Activated naive CD8-positive, alpha-beta T cell (primary cell): ENCODE data around the gene KRTAP12-3.
"Not testable (repeated sequence)": the region's sequence is repeated elsewhere in the genome, so short reads cannot be mapped to it uniquely, and the experiment has no call there.

Experiments used
- H3K27ac Mint-ChIP-seq: one replicate; pipeline ENCODE4 v1.8.0; 2021; ENCODE audit warnings: mixed read lengths
- H3K27me3 Mint-ChIP-seq: one replicate; pipeline ENCODE4 v1.8.0; 2021; ENCODE audit warnings: mixed read lengths
- H3K36me3 Mint-ChIP-seq: one replicate; pipeline ENCODE4 v1.8.0; 2021; ENCODE audit warnings: mixed read lengths
- H3K4me1 Mint-ChIP-seq: one replicate; pipeline ENCODE4 v1.8.0; 2021; ENCODE audit warnings: low read depth, mixed read lengths
- H3K4me3 Mint-ChIP-seq: one replicate; pipeline ENCODE4 v1.8.0; 2021; ENCODE audit warnings: mild to moderate bottlenecking, mixed read lengths
- H3K9me3 Mint-ChIP-seq: one replicate; pipeline ENCODE4 v1.8.0; 2021; ENCODE audit warnings: low read depth, mixed read lengths

KRTAP12-3 gene, protein sequence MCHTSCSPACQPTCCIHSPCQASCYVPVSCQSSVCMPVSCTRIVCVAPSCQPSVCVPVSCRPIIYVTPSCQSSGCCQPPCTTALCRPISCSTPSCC

DNA sequence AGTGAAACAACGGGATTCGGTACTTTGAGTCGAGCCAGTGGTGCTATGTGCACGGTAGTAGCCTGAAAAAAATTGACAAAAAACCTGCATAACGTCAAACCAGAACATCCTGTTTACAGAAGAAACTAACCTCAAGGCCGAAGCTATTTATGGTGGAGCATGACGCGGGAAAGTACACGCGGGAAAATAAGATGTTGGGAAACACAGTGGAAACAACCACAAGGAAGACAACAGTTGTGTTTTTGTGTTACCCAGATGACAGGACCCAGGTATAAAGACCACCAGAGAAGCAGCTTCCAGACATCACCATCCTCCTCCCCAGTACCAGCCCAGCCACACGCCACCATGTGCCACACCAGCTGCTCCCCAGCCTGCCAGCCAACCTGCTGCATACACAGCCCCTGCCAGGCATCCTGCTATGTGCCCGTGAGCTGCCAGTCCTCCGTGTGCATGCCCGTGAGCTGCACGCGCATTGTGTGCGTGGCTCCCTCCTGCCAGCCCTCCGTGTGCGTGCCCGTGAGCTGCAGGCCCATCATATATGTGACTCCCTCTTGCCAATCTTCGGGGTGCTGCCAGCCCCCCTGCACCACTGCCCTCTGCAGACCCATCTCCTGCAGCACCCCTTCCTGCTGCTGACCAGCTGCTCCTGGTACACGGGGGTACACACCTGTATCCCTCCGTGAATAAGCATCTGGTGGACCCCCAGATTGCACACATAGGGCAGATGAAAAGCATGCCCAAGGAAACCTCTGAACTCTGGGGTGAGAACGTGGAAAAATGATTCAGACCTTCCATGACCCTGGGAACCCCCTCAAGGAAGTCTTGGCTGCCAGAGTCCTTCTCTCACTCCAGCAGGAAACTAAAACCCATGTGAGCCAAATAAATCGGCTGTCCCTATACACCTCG lies at the start of gene KRTAP12-3:
Gene KRTAP12-3, plus strand, starts transcription at position 298 of the 906 bp plus-strand sequence. Its CDS starts 48 bp downstream, at position 346.
- Mint-ChIP-seq H3K9me3 (peaks cover 6% of the 10 kb centered on the region), H3K27ac (peak within 1 kb of the TSS; percentile 88), H3K4me3 (peak within 1 kb of the TSS; percentile 68), H3K4me1 (peaks cover 73% of the 10 kb centered on the region), H3K27me3 (no peaks in the 10 kb centered on the region), H3K36me3 (peaks cover 9% of the 10 kb centered on the region)

DNA sequence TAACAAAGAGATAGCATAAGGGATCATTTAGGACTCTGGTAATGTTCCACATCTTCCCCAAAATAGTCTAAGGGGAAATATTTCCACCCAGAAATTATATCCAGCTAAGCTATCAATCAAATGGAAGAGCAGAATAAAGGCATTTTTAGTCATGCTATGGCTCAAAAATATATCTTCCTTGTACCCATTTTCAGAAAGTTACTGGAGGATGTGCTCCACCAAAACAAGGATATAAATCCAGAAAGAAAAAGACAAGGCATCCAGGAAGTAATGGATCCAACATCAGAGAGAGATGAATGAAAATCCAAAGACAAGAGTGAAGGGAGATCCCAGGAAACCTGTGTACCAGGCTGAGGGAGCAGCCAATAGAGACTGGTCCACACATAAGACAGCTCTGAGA lies 48.5 kb upstream of the KRTAP12-3 start:
- H3K27ac Mint-ChIP-seq, result no peak overlapping the region
- no peak overlapping the region for H3K4me3 Mint-ChIP-seq
- peaks cover 13% of the 10 kb centered on the region for H3K9me3 Mint-ChIP-seq
- H3K27me3 Mint-ChIP-seq, result no peaks in the 10 kb centered on the region
- H3K4me1 Mint-ChIP-seq, result peaks cover 3% of the 10 kb centered on the region
- peaks cover 14% of the 10 kb centered on the region for H3K36me3 Mint-ChIP-seq

DNA sequence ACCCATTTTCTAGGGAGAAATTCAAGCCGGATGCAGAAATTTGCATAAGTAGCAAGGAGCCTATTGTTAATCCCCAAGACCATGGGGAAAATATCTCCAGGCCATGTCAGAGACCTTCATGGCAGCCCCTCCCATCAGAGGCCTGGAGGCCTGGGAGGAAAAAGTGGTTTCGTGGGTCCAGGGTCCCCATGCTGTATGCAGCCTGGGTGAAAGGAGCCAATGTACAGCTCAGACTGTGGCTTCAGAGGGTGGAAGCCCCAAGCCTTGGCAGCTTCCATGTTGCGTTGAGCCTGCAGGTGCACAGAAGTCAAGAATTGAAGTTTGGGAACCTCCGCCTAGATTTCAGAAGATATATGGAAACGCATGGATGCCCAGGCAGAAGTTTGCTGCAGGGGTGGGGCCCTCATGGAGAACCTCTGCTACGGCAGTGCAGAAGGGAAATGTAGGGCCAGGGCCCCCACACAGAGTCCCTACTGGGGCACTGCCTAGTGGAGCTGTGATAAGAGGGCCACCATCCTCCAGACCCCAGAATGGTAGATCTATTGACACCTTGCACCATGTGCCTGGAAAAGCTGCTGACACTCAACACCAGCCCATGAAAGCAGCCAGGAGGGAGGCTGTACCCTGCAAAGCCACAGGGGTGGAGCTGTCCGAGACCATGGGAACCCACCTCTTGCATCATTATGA lies 47.4 kb upstream of the KRTAP12-3 start:
- peaks cover 14% of the 10 kb centered on the region for H3K36me3 Mint-ChIP-seq
- not testable (repeated sequence) for H3K27ac Mint-ChIP-seq, H3K27me3 Mint-ChIP-seq

DNA sequence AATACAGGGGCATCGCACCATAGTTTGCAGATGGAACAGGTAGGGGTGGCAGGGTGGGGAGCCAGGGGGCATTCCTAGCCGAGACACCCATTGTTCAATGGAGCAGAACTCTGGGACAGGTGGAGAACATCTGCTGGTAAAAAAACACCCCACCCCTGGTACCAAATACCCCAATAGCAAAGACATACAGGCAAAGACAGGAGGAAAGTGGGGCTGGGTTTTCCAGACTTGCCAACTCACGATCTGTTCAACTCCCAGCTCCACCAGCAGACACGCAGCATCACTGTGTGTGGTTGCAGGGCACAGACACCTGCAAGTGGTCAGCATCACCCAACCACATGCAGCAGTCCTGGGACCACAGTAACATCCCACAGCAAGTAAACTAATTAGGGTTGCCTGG lies 46.2 kb upstream of the KRTAP12-3 start:
- Mint-ChIP-seq H3K27ac (no peak overlapping the region), H3K9me3 (peaks cover 13% of the 10 kb centered on the region), H3K4me1 (peaks cover 16% of the 10 kb centered on the region), H3K27me3 (no peaks in the 10 kb centered on the region), H3K4me3 (no peak overlapping the region), H3K36me3 (peaks cover 14% of the 10 kb centered on the region)

More for the DNA sequence above, 47.4 kb upstream of the KRTAP12-3 start:
- peaks cover 13% of the 10 kb centered on the region for H3K9me3 Mint-ChIP-seq
- not testable (repeated sequence) for H3K4me3 Mint-ChIP-seq, H3K4me1 Mint-ChIP-seq

DNA sequence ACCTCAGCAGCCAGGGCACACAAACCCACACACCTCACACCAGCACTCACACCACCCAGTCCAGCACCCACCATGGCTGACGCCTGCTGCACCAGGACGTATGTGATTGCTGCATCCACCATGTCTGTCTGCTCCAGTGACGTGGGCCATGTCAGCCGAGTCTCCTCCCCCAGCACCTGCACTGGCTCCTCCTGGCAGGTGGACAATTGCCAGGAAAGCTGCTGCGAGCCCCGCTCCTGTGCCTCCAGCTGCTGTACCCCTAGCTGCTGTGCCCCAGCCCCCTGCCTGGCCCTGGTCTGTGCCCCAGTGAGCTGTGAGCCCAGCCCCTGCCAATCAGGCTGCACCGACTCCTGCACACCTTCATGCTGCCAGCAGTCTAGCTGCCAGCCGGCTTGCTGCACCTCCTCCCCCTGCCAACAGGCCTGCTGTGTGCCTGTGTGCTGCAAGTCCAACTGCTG lies 45.7 kb upstream of the KRTAP12-3 start, which contains the start of gene KRTAP10-8:
Gene KRTAP10-8, plus strand, starts transcription at position 51 of the 458 bp plus-strand sequence. Its CDS starts 22 bp downstream, at position 73.
- no peak within 1 kb of the TSS for H3K4me3 Mint-ChIP-seq
- H3K4me1 Mint-ChIP-seq, result peaks cover 21% of the 10 kb centered on the region
- peaks cover 14% of the 10 kb centered on the region for H3K36me3 Mint-ChIP-seq

DNA sequence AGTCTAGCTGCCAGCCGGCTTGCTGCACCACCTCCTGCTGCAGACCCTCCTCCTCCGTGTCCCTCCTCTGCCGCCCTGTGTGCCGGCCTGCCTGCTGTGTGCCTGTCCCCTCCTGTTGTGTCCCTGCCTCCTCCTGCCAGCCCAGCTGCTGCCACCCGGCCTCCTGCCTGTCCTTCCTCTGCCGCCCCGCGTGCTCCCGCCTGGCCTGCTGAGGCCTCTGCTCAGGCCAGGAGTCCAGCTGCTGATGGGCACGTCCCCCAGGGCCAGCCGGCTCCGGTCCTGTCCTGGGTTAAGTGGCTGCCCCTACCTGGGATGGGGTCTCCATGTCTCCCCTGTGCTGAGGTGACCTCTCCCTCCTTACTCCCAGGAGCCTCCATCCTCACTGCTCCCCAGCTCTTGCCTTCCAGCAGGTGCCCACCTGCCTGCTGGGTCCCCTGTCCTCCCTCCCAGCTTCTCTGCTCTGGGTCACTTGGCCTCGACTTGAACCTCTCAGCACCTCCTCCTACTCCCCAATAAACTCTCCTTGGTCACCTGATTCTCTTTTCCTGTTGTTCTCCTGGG lies 45.0 kb upstream of the KRTAP12-3 start:
- peaks cover 13% of the 10 kb centered on the region for H3K9me3 Mint-ChIP-seq
- H3K4me3 Mint-ChIP-seq, result no peak overlapping the region
- H3K36me3 Mint-ChIP-seq, result peaks cover 14% of the 10 kb centered on the region
- peaks cover 27% of the 10 kb centered on the region for H3K4me1 Mint-ChIP-seq
- H3K27ac Mint-ChIP-seq, result no peak overlapping the region
- H3K27me3 Mint-ChIP-seq, result no peaks in the 10 kb centered on the region

More for the DNA sequence above, 45.7 kb upstream of the KRTAP12-3 start, which contains the start of gene KRTAP10-8:
- Mint-ChIP-seq H3K27ac (no peak within 1 kb of the TSS), H3K9me3 (peaks cover 13% of the 10 kb centered on the region), H3K27me3 (no peaks in the 10 kb centered on the region)

DNA sequence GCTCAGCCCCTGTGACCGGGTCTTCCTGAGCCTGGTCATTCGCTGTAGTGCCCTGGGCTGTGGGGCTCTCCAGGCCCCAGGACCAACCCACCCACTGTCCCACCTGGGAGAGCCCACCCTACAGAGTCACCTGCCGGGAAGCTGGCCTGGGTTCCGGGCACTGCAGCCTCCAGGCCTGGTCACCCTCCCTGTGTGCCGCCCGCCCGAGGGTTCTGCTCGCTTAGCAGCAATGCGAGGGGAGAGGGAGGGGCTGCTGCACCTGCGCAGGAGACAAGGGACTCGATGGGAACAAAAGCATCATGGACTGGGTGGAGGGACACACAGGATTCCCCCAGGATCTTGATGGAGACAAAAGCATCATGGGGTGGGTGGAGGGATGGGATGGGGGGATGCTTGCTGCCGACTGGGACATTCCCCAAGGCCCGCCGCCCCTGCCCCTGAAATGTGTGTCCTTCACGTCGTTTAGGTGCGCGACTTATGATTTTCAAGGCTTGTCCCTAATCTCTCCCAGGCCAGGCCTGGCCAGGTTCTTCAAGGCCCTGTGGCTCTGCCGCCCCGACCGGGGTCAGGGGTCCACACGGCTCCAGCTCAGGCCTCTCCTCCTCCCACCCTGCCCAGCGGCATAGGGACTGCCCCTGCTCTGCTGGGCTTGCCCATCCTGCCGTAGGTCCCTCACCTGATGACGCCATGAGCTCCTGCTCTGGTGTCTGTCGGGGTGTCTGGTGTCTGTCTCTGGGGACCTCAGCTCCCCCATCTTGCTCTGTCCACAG lies 44.2 kb upstream of the KRTAP12-3 start:
- peaks cover 13% of the 10 kb centered on the region for H3K9me3 Mint-ChIP-seq
- H3K4me3 Mint-ChIP-seq, result no peak overlapping the region
- H3K27me3 Mint-ChIP-seq, result no peaks in the 10 kb centered on the region
- no peak overlapping the region for H3K27ac Mint-ChIP-seq
- peaks cover 36% of the 10 kb centered on the region for H3K4me1 Mint-ChIP-seq
- H3K36me3 Mint-ChIP-seq, result peaks cover 14% of the 10 kb centered on the region

DNA sequence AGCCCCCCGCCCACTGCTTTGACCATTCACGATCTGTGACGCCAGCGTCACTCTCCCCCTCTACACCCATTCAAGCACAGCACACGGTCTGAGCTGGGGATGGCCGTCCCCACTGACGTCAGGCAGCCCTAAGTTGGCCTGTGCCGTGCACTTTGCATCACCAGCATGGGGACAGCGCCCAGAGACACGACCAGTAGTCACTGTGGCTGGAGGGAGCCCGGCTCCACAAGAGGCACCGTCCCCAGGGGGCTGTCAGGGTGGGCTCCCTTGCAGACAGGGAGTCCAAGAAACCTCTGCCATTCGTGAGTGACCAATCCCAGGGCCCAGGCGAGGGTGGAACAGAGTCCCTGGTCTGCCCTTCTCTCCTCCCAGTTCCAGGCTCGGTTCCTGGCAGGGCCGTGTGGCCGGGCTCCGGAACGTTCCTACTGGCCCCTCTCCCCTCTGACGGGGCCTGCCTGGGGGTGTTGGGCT lies 43.5 kb upstream of the KRTAP12-3 start:
- peaks cover 42% of the 10 kb centered on the region for H3K4me1 Mint-ChIP-seq
- no peak overlapping the region for H3K27ac Mint-ChIP-seq
- H3K9me3 Mint-ChIP-seq, result peaks cover 11% of the 10 kb centered on the region
- H3K4me3 Mint-ChIP-seq, result no peak overlapping the region
- peaks cover 12% of the 10 kb centered on the region for H3K36me3 Mint-ChIP-seq
- no peaks in the 10 kb centered on the region for H3K27me3 Mint-ChIP-seq

DNA sequence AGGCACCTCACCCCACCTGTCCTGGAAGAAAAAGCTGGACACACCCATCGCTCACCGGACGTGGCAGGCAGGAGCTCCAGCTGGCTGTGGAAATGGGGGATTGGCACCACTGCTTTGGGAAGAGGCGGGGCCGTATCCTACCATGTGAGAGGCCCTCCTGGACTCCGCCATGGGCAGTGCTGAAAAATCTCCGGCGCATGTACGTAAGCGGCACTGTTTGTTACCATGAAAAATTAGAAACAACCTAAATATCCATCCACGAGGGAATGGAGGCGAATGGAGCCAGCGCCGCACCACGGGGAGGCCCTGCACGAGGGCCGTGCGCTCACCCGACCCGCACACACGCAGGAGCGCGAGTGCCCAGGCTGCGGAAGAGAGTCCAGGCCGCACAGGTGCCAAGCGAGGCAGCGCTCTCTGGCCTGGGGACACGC lies 42.8 kb upstream of the KRTAP12-3 start:
- Mint-ChIP-seq H3K36me3 (peaks cover 13% of the 10 kb centered on the region), H3K9me3 (peaks cover 11% of the 10 kb centered on the region), H3K4me3 (no peak overlapping the region), H3K27me3 (no peaks in the 10 kb centered on the region), H3K27ac (no peak overlapping the region), H3K4me1 (peaks cover 50% of the 10 kb centered on the region)

DNA sequence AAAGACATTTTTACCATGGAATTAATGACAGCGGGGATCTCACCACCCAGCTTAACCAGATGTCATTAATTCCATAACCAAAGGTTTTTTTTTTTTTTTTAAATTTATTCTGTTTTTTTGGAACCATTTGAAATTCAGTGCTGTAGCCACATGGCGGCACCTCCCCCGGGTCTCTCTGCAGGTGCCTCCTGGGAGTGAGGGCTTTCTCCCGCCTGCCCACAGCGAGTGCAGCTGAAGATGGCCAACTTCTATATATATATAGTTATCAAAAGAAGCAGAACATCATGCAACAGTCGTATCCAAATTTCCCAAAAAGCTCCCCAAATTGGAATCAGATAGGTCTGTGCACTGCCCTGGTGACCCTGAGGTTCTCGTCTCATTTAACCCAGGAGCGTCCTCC lies 42.3 kb upstream of the KRTAP12-3 start:
- peak overlapping the region; percentile 30 for H3K4me3 Mint-ChIP-seq
- H3K27ac Mint-ChIP-seq, result no peak overlapping the region
- H3K27me3 Mint-ChIP-seq, result no peaks in the 10 kb centered on the region
- peaks cover 52% of the 10 kb centered on the region for H3K4me1 Mint-ChIP-seq
- H3K36me3 Mint-ChIP-seq, result peaks cover 15% of the 10 kb centered on the region
- H3K9me3 Mint-ChIP-seq, result peaks cover 13% of the 10 kb centered on the region

DNA sequence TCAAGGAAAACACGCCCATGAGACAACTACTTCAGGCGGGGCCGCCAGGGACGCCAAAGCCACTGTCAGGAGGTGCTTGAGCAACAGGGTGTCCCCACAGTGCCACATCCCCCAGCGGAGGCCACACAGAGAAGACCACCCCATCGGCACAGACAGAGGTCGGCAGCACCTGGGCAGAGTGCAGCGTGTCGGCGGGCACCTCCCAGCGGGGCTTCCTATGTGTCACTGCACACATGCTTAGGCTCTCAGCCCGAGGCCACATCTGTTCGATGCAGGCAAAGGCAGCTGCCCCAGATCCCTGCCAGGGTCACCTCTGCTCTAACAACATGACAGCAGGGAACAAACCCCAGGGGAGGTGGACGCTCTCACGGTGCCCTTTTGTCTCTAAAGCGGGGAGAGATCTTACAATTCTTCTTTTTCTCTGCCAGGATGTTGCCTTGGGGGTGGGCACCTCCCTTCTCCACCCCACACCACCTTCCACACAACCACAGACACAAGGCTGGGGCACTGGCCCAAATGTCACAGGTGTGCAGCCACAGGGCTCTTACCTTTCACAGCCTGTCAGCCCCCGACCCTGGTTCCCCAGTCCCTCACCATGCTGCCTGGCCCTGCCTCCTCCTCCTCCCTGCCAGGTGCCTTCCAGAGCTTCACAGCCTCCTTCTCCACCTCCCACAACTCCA lies 41.7 kb upstream of the KRTAP12-3 start:
- Mint-ChIP-seq H3K4me1 (peaks cover 55% of the 10 kb centered on the region), H3K27me3 (no peaks in the 10 kb centered on the region), H3K36me3 (peaks cover 20% of the 10 kb centered on the region), H3K27ac (peak overlapping the region; percentile 16), H3K9me3 (peaks cover 18% of the 10 kb centered on the region), H3K4me3 (peak overlapping the region; percentile 30)

DNA sequence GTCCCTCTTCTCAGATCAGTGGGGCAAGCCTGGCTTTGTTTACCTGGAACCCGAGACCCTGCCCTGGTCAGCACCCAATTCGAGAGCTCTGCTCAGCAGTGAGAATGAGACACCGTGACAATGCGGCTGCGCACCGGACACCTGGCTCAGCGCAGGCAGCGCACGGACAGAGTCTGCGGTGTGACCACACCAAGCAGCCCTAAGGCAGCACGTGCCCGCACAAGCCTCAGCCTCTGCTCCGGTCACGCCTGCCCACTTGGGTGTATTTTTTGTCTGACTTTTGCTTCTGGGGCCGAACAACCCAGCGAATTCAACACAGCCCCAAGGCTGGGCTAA lies 41.2 kb upstream of the KRTAP12-3 start:
- no peak overlapping the region for H3K4me3 Mint-ChIP-seq
- H3K4me1 Mint-ChIP-seq, result peaks cover 55% of the 10 kb centered on the region
- H3K27ac Mint-ChIP-seq, result no peak overlapping the region
- H3K27me3 Mint-ChIP-seq, result no peaks in the 10 kb centered on the region
- peaks cover 18% of the 10 kb centered on the region for H3K9me3 Mint-ChIP-seq
- peaks cover 17% of the 10 kb centered on the region for H3K36me3 Mint-ChIP-seq

DNA sequence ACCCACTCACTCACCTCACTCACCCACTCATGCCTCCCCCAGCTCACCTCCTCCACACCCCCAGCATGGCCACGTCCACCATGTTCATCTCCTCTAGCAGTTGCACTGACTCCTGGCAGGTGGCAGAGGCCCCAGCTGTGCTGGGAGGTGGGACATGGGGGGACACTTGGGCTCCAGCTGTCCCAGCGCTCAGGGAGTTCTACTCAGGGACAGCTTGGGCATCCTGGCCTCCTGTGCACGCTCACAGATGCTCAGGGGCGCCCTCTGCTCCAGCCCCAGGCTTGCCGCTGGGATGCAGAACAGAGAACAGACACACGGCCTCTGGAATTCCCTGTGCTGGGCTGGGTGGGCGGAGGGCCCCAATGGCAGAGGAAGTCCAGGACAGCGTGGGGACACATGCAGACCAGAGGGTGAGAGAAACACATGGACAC lies 40.6 kb upstream of the KRTAP12-3 start:
- no peaks in the 10 kb centered on the region for H3K27me3 Mint-ChIP-seq
- peaks cover 55% of the 10 kb centered on the region for H3K4me1 Mint-ChIP-seq
- H3K9me3 Mint-ChIP-seq, result peaks cover 18% of the 10 kb centered on the region
- H3K36me3 Mint-ChIP-seq, result peaks cover 20% of the 10 kb centered on the region
- peak overlapping the region; percentile 54 for H3K27ac Mint-ChIP-seq
- H3K4me3 Mint-ChIP-seq, result no peak overlapping the region
